H9 (cell line): Measurements from ENCODE around the gene OR52E6. TPM values are rescaled to one million over a fixed set of nuclear protein-coding genes. Genes with fewer than 3 reads are reported as not detected.

ENCODE experiments used
- DNase-seq: peaks from one replicate; pipeline ENCODE4 v3.0.0-alpha.2; 2017
- H2AFZ ChIP-seq: one replicate; pipeline ENCODE4 v1.6.1; 2013; ENCODE audit warnings: mild to moderate bottlenecking, low read length, control low read depth, moderate library complexity
- H2AK5ac ChIP-seq: 2 replicates; pipeline ENCODE4 v1.6.1; 2013; ENCODE audit warnings: low read length, control low read depth, mixed read lengths; ENCODE audit not compliant: insufficient read length
- H2BK120ac ChIP-seq: one replicate; pipeline ENCODE4 v1.6.1; 2013; ENCODE audit warnings: low read depth, mild to moderate bottlenecking, low read length, control low read depth, inconsistent platforms; ENCODE audit not compliant: poor library complexity, severe bottlenecking
- H2BK12ac ChIP-seq: 2 replicates; pipeline ENCODE4 v1.6.1; 2013; ENCODE audit warnings: low read length, control low read depth, mixed read lengths, low read depth; ENCODE audit not compliant: insufficient read length
- H2BK15ac ChIP-seq: 2 replicates; pipeline ENCODE4 v1.6.1; 2013; ENCODE audit warnings: low read depth, low read length, control low read depth
- H2BK20ac ChIP-seq: one replicate; pipeline ENCODE4 v1.6.1; 2013; ENCODE audit warnings: low read depth, mild to moderate bottlenecking, low read length, control low read depth, inconsistent platforms; ENCODE audit not compliant: poor library complexity, severe bottlenecking
- H2BK5ac ChIP-seq: 2 replicates; pipeline ENCODE4 v1.6.1; 2013; ENCODE audit warnings: low read length, control low read depth, mixed read lengths; ENCODE audit not compliant: insufficient read length
- H3K14ac ChIP-seq: 2 replicates; pipeline ENCODE4 v1.6.1; 2013; ENCODE audit warnings: low read length, control low read depth; ENCODE audit not compliant: insufficient read depth
- H3K18ac ChIP-seq: 2 replicates; pipeline ENCODE4 v1.6.1; 2013; ENCODE audit warnings: low read depth, mild to moderate bottlenecking, mixed read lengths, low read length, control low read depth; ENCODE audit not compliant: insufficient read length
- H3K23ac ChIP-seq: 2 replicates; pipeline ENCODE4 v1.6.1; 2013; ENCODE audit warnings: low read length, control low read depth, mixed read lengths, low read depth; ENCODE audit not compliant: insufficient read length
- H3K23me2 ChIP-seq: 2 replicates; pipeline ENCODE4 v1.6.1; 2013; ENCODE audit warnings: low read depth, mild to moderate bottlenecking, mixed read lengths, low read length, control low read depth; ENCODE audit not compliant: insufficient read length, poor library complexity, severe bottlenecking
- H3K27ac ChIP-seq: 2 replicates; pipeline ENCODE4 v1.5.1; 2013; ENCODE audit warnings: low read length, control low read depth, mixed read lengths, low read depth; ENCODE audit not compliant: insufficient read length
- H3K27me3 ChIP-seq: 2 replicates; pipeline ENCODE4 v1.6.1; 2013; ENCODE audit warnings: low read length, control low read depth, inconsistent platforms; ENCODE audit not compliant: insufficient read depth
- H3K4ac ChIP-seq: 2 replicates; pipeline ENCODE4 v1.6.1; 2013; ENCODE audit warnings: low read depth, mild to moderate bottlenecking, control low read depth, inconsistent platforms, low read length, moderate library complexity
- H3K4me1 ChIP-seq: 2 replicates; pipeline ENCODE4 v1.6.1; 2013; ENCODE audit warnings: low read length, control low read depth, inconsistent platforms; ENCODE audit not compliant: insufficient read depth
- H3K4me2 ChIP-seq: 2 replicates; pipeline ENCODE4 v1.6.1; 2013; ENCODE audit warnings: low read length, control low read depth, mixed read lengths; ENCODE audit not compliant: insufficient read length, insufficient read depth
- H3K56ac ChIP-seq: 2 replicates; pipeline ENCODE4 v1.6.1; 2013; ENCODE audit warnings: low read depth, mild to moderate bottlenecking, mixed read lengths, low read length, control low read depth; ENCODE audit not compliant: insufficient read length
- H3K79me1 ChIP-seq: 2 replicates; pipeline ENCODE4 v1.6.1; 2013; ENCODE audit warnings: low read depth, mild to moderate bottlenecking, moderate library complexity, low read length, control low read depth, inconsistent platforms; ENCODE audit not compliant: insufficient read depth, poor library complexity, severe bottlenecking
- H3K79me2 ChIP-seq: 2 replicates; pipeline ENCODE4 v1.6.1; 2013; ENCODE audit warnings: low read length, control low read depth, inconsistent platforms; ENCODE audit not compliant: insufficient read depth
- H3K9ac ChIP-seq: 2 replicates; pipeline ENCODE4 v1.6.1; 2013; ENCODE audit warnings: low read length, control low read depth, mixed read lengths; ENCODE audit not compliant: insufficient read length; ENCODE audit errors: extremely low read depth
- H3K9me3 ChIP-seq: one replicate; pipeline ENCODE4 v1.6.1; 2013; ENCODE audit warnings: low read depth, low read length, inconsistent platforms; ENCODE audit not compliant: control insufficient read depth
- H3T11ph ChIP-seq: one replicate; pipeline ENCODE4 v1.6.1; 2013; ENCODE audit warnings: mild to moderate bottlenecking, low read length, control low read depth, inconsistent platforms
- H4K20me1 ChIP-seq: one replicate; pipeline ENCODE4 v1.6.1; 2013; ENCODE audit not compliant: control insufficient read depth, insufficient read length, insufficient read depth
- H4K5ac ChIP-seq: 2 replicates; pipeline ENCODE4 v1.6.1; 2013; ENCODE audit warnings: low read depth, mild to moderate bottlenecking, mixed read lengths, low read length, control low read depth; ENCODE audit not compliant: insufficient read length
- H4K8ac ChIP-seq: replicated peaks from 2 replicates; pipeline ENCODE4 v1.6.1; 2013; ENCODE audit warnings: low read length, control low read depth, mixed read lengths, low read depth; ENCODE audit not compliant: insufficient read length
- H4K91ac ChIP-seq: 2 replicates; pipeline ENCODE4 v1.6.1; 2013; ENCODE audit warnings: low read depth, mild to moderate bottlenecking, moderate library complexity, mixed read lengths, low read length, control low read depth; ENCODE audit not compliant: insufficient read length
- H3K27ac Mint-ChIP-seq, 3 experiments: 2 replicates in 2 of 3; 3 replicates in 1 of 3; pipeline ENCODE4 v1.8.0; 2020 to 2021; ENCODE audit warnings: mixed read lengths in 3 of 3, mild to moderate bottlenecking in 1 of 3, moderate library complexity in 1 of 3
- H3K27me3 Mint-ChIP-seq: 2 replicates; pipeline ENCODE4 v1.8.0; 2021; ENCODE audit warnings: low read depth, mild to moderate bottlenecking, moderate library complexity, mixed read lengths
- H3K36me3 Mint-ChIP-seq, 3 experiments: 2 replicates in 2 of 3; 3 replicates in 1 of 3; pipeline ENCODE4 v1.8.0; 2020 to 2021; ENCODE audit warnings: low read depth in 3 of 3, mixed read lengths in 3 of 3; ENCODE audit not compliant: insufficient read depth in 1 of 3
- H3K4me1 Mint-ChIP-seq, 2 experiments: 2 replicates each; pipeline ENCODE4 v1.8.0; 2020; ENCODE audit warnings: mixed read lengths in 2 of 2
- H3K4me3 Mint-ChIP-seq, 2 experiments: 2 replicates in 1 of 2; 3 replicates in 1 of 2; pipeline ENCODE4 v1.8.0; 2020 to 2021; ENCODE audit warnings: mild to moderate bottlenecking in 2 of 2, mixed read lengths in 2 of 2, moderate library complexity in 1 of 2
- H3K9me3 Mint-ChIP-seq, 2 experiments: 2 replicates in 1 of 2; 3 replicates in 1 of 2; pipeline ENCODE4 v1.8.0; 2020; ENCODE audit warnings: mild to moderate bottlenecking in 2 of 2, mixed read lengths in 2 of 2, moderate library complexity in 1 of 2
- CTCF ChIP-seq: fragments of 200-600 bp; sonication (generic); conservative IDR thresholded peaks from 3 replicates; pipeline ENCODE4 v1.8.0; 2021; ENCODE audit warnings: antibody characterized with exemption, mild to moderate bottlenecking
- WGBS: extraction: QIAGEN DNeasy Blood & Tissue Kit; methylation state at CpG from one replicate; pipeline ENCODE4 v1.1.7; 2013; ENCODE audit warnings: missing lambda C conversion rate, low lambda C conversion rate, mixed read lengths; ENCODE audit not compliant: insufficient read length; ENCODE audit errors: extremely low coverage; 5-methylcytosine and 5-hydroxymethylcytosine counted together
- total RNA-seq: library from RNA; stranded (reverse); gene quantifications from 2 replicates; pipeline ENCODE4 v1.2.1, GENCODE V29; 2021

OR52E6 gene
- total RNA-seq, 1 experiment from 2014 or later: not detected

GRCh38 chr11:5807580-5807979, 34.1 kb downstream of the OR52E6 start:
- Mint-ChIP-seq H3K27me3 (peaks cover 2% of the 10 kb centered on the region; the same call in 1 of the 2 replicates), H3K36me3 (peaks cover 0 to 6% (median 2%) of the 10 kb centered on the region in 3 experiments; a peak in 4 of 7 replicates), H3K9me3 (peaks cover 7 to 12% of the 10 kb centered on the region in 2 experiments; a peak in 4 of 5 replicates), H3K4me3 (no peak overlapping the region; a peak in 1 of 5 replicates), H3K4me1 (peaks cover 18 to 22% of the 10 kb centered on the region in 2 experiments), H3K27ac (no peak overlapping the region)
- no peak overlapping the region for H3K4me2 ChIP-seq
- no peak overlapping the region for H4K8ac ChIP-seq
- no peak overlapping the region for H3K27ac ChIP-seq
- no peaks in the 10 kb centered on the region for H3K4me1 ChIP-seq
- H3K23me2 ChIP-seq: no peaks in the 10 kb centered on the region
- no peak overlapping the region for H4K91ac ChIP-seq
- H3T11ph ChIP-seq: no peak overlapping the region
- peak; percentile 27; the same call in 1 of the 3 replicates for TF ChIP-seq CTCF
- no peak overlapping the region for H2AK5ac ChIP-seq
- WGBS: no CpG with 5 or more reads among the region's 10 CpGs
- no peak overlapping the region for H3K18ac ChIP-seq
- H3K9ac ChIP-seq: no peak overlapping the region
- no peaks in the 10 kb centered on the region for H3K79me2 ChIP-seq
- H3K56ac ChIP-seq: no peak overlapping the region
- no peak overlapping the region for H3K4ac ChIP-seq
- H3K23ac ChIP-seq: no peak overlapping the region
- no peak overlapping the region for H2AFZ ChIP-seq
- H3K9me3 ChIP-seq: no peaks in the 10 kb centered on the region
- no peak overlapping the region for H3K14ac ChIP-seq
- H2BK15ac ChIP-seq: no peak overlapping the region
- no peak overlapping the region for H2BK120ac ChIP-seq
- no peak overlapping the region for H2BK12ac ChIP-seq
- H2BK5ac ChIP-seq: no peak overlapping the region
- H3K79me1 ChIP-seq: no peaks in the 10 kb centered on the region
- no peak overlapping the region for H2BK20ac ChIP-seq
- H4K20me1 ChIP-seq: no peaks in the 10 kb centered on the region
- no peak overlapping the region for H4K5ac ChIP-seq
- H3K27me3 ChIP-seq: no peaks in the 10 kb centered on the region
- peak; percentile 73 for DNase-seq
